Caco-2 (cell line): Measurements from ENCODE around the gene ZFP1. TPM values are rescaled to one million over a fixed set of nuclear protein-coding genes. Genes with fewer than 3 reads are reported as not detected.

ENCODE experiments used
- BruUV-seq: library from RNA; stranded (reverse); fragments of 400-500 nt; replicated peaks from 2 replicates; lab custom pipeline; 2021; lab: Mats Ljungman, UMichigan
- CTCF ChIA-PET: fragments of 300-600 bp; sonication (Branson Sonifier 250); formaldehyde crosslinking; loops from one replicate; lab custom pipeline; 2022; ENCODE audit warnings: antibody characterized with exemption; lab: Charles Lee
- POLR2A ChIA-PET: fragments of 300-600 bp; sonication (Branson Sonifier 250); formaldehyde crosslinking; loops from one replicate; lab custom pipeline; 2022; ENCODE audit warnings: antibody characterized with exemption; lab: Charles Lee
- DNase-seq, 2 experiments: peaks; one replicate each; pipeline versions ENCODE4 v3.0.0 to v3.0.0-alpha.2; 2020 to 2022
- H3K27me3 ChIP-seq: replicated peaks from 2 replicates; pipeline ENCODE4 v1.6.0; 2011; ENCODE audit warnings: low read length; ENCODE audit not compliant: control insufficient read depth, insufficient read depth
- H3K36me3 ChIP-seq: 2 replicates; pipeline ENCODE4 v1.5.1; 2011; ENCODE audit warnings: low read length; ENCODE audit not compliant: control insufficient read depth, insufficient read depth
- H3K4me1 ChIP-seq: fragments of 250-450 bp; sonication (Bioruptor Pico); 2 replicates; pipeline ENCODE4 v1.5.1; 2020; ENCODE audit warnings: mild to moderate bottlenecking
- H3K4me3 ChIP-seq: 2 replicates; pipeline ENCODE4 v1.5.1; 2011; ENCODE audit warnings: low read depth, mild to moderate bottlenecking, control low read depth, low read length
- H3K9me3 ChIP-seq: fragments of 250-450 bp; sonication (Bioruptor Pico); 2 replicates; pipeline ENCODE4 v1.5.1; 2020; ENCODE audit warnings: mild to moderate bottlenecking, moderate library complexity
- H3K27ac Mint-ChIP-seq: one replicate; pipeline ENCODE4 v1.8.0; 2022; ENCODE audit warnings: mixed read lengths; ENCODE audit not compliant: unreplicated experiment
- H3K27me3 Mint-ChIP-seq: one replicate; pipeline ENCODE4 v1.8.0; 2022; ENCODE audit warnings: mixed read lengths; ENCODE audit not compliant: insufficient read depth, unreplicated experiment
- H3K36me3 Mint-ChIP-seq: one replicate; pipeline ENCODE4 v1.8.0; 2022; ENCODE audit warnings: mild to moderate bottlenecking, mixed read lengths; ENCODE audit not compliant: insufficient read depth, unreplicated experiment
- H3K4me1 Mint-ChIP-seq: one replicate; pipeline ENCODE4 v1.8.0; 2022; ENCODE audit warnings: low read depth, mixed read lengths; ENCODE audit not compliant: unreplicated experiment
- H3K4me3 Mint-ChIP-seq: one replicate; pipeline ENCODE4 v1.8.0; 2022; ENCODE audit warnings: mild to moderate bottlenecking, moderate library complexity, mixed read lengths; ENCODE audit not compliant: unreplicated experiment
- H3K9me3 Mint-ChIP-seq: one replicate; pipeline ENCODE4 v1.8.0; 2022; ENCODE audit warnings: mixed read lengths; ENCODE audit not compliant: unreplicated experiment
- CTCF ChIP-seq, 2 experiments: fragments of 200-600 bp in 1 of 2; IDR thresholded peaks; 1 replicate in 1 of 2; 2 replicates in 1 of 2; pipeline versions ENCODE4 v1.5.1 to v1.8.0; 2011 to 2022; ENCODE audit warnings: antibody characterized with exemption in 1 of 2, control low read depth in 1 of 2, inconsistent platforms in 1 of 2, low read depth in 1 of 2, low read length in 1 of 2, mild to moderate bottlenecking in 1 of 2, moderate library complexity in 1 of 2; ENCODE audit not compliant: insufficient read depth in 1 of 2, severe bottlenecking in 1 of 2, unreplicated experiment in 1 of 2
- intact Hi-C: fragments of 100-400 bp; cut with micrococcal nuclease; formaldehyde crosslinking; loops from one replicate; pipeline ENCODE4 v1.10.0; 2022; ENCODE audit not compliant: unreplicated experiment
- total RNA-seq: library from RNA; stranded (reverse); gene quantifications from 2 replicates; pipeline ENCODE4 v1.2.3, GENCODE V29; 2022

The ZFP1 gene
- total RNA-seq, 1 experiment from 2014 or later, result 11.4 TPM

DNA sequence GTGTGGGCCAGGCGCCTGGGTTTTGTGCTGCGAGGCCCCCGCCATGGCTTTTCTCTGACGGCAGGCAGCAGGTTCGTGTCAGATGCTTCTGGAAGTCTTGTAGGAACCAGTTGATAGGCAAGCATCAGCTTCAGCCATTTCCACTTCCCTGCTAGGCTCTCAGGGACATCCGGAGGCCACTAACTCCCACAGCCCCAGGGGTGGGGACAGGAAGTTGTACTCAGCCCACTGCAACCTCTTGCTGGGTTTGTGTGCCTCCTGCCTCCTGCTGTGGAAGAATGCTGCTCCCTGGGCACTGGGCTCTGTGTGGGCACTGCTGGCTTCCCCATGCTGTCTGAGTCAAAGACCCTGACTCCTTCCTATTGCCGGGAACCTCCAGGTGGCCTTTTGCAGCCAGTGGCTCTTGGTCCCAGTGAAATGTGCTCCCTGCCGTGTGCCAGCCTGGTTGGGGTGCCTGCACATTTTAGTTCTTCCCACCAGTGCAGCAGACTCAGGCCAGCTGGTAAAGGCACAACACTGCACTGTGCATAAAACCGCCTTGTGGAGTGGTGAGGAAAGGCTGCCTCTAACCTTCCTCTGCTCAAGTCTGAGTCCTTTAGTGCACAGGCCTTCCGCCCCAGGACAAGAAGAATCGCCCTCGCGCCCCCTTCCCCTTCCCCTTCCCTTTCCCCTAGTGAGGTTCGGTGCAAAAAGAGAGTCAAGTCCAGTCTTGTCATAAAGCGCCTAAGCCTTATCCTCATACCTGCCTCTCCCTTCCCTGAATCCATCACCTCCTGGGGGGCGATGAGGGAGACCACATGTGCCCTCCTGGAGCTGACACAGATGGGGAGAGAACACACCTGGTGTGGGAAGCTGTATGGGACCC lies 48.4 kb upstream of the ZFP1 start:
- DNase-seq, result no peak
- Mint-ChIP-seq H3K36me3 (peaks cover 24% of the 10 kb centered on the region), H3K4me1 (peaks cover 17% of the 10 kb centered on the region), H3K4me3 (no peak overlapping the region), H3K9me3 (no peaks in the 10 kb centered on the region), H3K27me3 (no peaks in the 10 kb centered on the region), H3K27ac (no peak overlapping the region)
- Histone ChIP-seq H3K4me1 (peaks cover 18% of the 10 kb centered on the region), H3K4me3 (no peak overlapping the region), H3K9me3 (no peaks in the 10 kb centered on the region), H3K27me3 (no peaks in the 10 kb centered on the region), H3K36me3 (peaks cover 4% of the 10 kb centered on the region)
- TF ChIP-seq CTCF (IDR thresholded peaks at IDR 0.05; ENCODE audit: insufficient read depth in 1 of 2, low read depth in 1 of 2, low read length in 1 of 2, severe bottlenecking in 1 of 2, unreplicated experiment in 1 of 2), result no peak
- no TSS peak for BruUV-seq
- ChIA-PET POLR2A (no interaction called here), CTCF (no interaction called here)
- intact Hi-C loops, result no loop called here

- H3K4me3 ChIP-seq, result no peak overlapping the region
- no peaks in the 10 kb centered on the region for H3K27me3 ChIP-seq
- BruUV-seq, result no TSS peak
- no peak overlapping the region for H3K27ac Mint-ChIP-seq
- CTCF ChIA-PET, result no interaction called here
- POLR2A ChIA-PET, result no interaction called here
- no peak overlapping the region for H3K4me3 Mint-ChIP-seq
- no peaks in the 10 kb centered on the region for H3K9me3 ChIP-seq
- H3K36me3 Mint-ChIP-seq, result peaks cover 24% of the 10 kb centered on the region
- intact Hi-C loops, result no loop called here
- no peak for TF ChIP-seq CTCF (IDR thresholded peaks at IDR 0.05; ENCODE audit: insufficient read depth in 1 of 2, low read depth in 1 of 2, low read length in 1 of 2, severe bottlenecking in 1 of 2, unreplicated experiment in 1 of 2)
- H3K4me1 Mint-ChIP-seq, result peaks cover 15% of the 10 kb centered on the region
- no peak for DNase-seq
- H3K36me3 ChIP-seq, result peaks cover 5% of the 10 kb centered on the region
- H3K27me3 Mint-ChIP-seq, result no peaks in the 10 kb centered on the region
- H3K4me1 ChIP-seq, result peaks cover 16% of the 10 kb centered on the region
- H3K9me3 Mint-ChIP-seq, result no peaks in the 10 kb centered on the region
Measured at GRCh38 chr16:75100603-75100990, 47.7 kb upstream of the ZFP1 start.

DNA sequence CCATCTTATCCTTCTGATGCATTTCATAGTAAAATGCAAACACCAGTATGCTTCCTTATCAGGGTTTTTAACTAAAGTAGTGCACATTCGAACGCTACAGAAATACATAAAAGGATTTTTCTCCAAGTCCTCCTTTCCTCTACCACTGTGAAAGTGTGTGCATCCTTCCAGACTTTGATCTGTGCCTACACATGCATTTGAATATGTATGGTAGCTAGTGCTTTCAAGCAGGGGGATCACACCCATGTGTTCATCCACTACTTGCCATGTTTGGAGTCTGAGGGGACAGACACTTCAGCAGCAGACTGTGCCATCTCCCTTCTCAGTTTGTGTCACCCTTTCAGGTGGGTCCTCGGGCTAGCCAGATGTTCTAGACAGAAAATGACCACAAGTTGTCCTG lies 46.7 kb upstream of the ZFP1 start:
- Mint-ChIP-seq H3K9me3 (no peaks in the 10 kb centered on the region), H3K4me3 (no peak overlapping the region), H3K36me3 (peaks cover 19% of the 10 kb centered on the region), H3K27ac (no peak overlapping the region), H3K27me3 (no peaks in the 10 kb centered on the region), H3K4me1 (peaks cover 10% of the 10 kb centered on the region)
- H3K4me1 ChIP-seq, result peaks cover 6% of the 10 kb centered on the region
- H3K27me3 ChIP-seq, result no peaks in the 10 kb centered on the region
- no peak for TF ChIP-seq CTCF (IDR thresholded peaks at IDR 0.05; ENCODE audit: insufficient read depth in 1 of 2, low read depth in 1 of 2, low read length in 1 of 2, severe bottlenecking in 1 of 2, unreplicated experiment in 1 of 2)
- CTCF ChIA-PET, result interaction anchor here (0.5 kb wide), 1 partner anchor 117 kb away, joined by 4 read pairs; the partner anchor contains the start of gene WDR59
- no TSS peak for BruUV-seq
- no peak overlapping the region for H3K4me3 ChIP-seq
- no peak for DNase-seq
- H3K36me3 ChIP-seq, result peaks cover 6% of the 10 kb centered on the region
- POLR2A ChIA-PET, result interaction anchor here (0.6 kb wide), 1 partner anchor 33 kb away, joined by 3 read pairs; no protein-coding TSS in a partner anchor
- H3K9me3 ChIP-seq, result no peaks in the 10 kb centered on the region
- intact Hi-C loops, result no loop called here
